ENCODE data around the gene RNPS1.

Gene RNPS1

GRCh38 chr16:2282262-2282661, 14.3 kb upstream of the RNPS1 start:
- no peak overlapping the region for H3K4me3 ChIP-seq (ENCODE audit: low read depth, low read length)
- TF ChIP-seq, protein P1, sequence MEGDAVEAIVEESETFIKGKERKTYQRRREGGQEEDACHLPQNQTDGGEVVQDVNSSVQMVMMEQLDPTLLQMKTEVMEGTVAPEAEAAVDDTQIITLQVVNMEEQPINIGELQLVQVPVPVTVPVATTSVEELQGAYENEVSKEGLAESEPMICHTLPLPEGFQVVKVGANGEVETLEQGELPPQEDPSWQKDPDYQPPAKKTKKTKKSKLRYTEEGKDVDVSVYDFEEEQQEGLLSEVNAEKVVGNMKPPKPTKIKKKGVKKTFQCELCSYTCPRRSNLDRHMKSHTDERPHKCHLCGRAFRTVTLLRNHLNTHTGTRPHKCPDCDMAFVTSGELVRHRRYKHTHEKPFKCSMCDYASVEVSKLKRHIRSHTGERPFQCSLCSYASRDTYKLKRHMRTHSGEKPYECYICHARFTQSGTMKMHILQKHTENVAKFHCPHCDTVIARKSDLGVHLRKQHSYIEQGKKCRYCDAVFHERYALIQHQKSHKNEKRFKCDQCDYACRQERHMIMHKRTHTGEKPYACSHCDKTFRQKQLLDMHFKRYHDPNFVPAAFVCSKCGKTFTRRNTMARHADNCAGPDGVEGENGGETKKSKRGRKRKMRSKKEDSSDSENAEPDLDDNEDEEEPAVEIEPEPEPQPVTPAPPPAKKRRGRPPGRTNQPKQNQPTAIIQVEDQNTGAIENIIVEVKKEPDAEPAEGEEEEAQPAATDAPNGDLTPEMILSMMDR (IDR thresholded peaks at IDR 0.05; ENCODE audit: borderline replicate concordance, insufficient read depth, low read depth, low read length) = no peak

DNA sequence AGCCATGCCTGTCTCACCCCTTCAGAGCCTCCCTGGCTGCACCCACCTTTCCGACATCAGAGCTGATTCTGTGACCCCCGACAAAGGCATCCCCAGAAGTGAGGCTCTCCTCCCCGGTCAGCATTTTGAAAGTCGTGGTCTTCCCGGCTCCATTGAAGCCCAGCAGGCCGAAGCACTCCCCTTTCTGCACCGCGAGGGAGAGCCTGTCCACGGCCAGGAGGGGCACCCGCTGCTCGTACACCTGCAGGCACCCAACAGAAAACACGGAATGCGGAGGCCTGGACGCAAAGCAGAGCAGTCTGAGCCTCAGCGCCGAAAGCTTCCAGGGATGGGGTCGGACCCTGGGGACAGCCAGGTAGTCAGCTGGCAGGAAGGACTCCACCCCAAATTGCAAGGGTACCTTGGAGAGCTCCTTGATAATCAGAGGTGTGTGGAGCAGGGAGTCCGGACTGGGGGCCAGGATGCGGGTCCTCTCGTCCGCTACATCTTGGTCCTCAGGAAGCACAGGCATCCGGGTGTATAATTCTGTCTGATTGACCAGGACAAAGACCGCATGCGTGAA, 13.1 kb upstream of the RNPS1 start:
- TF ChIP-seq, protein P1 (IDR thresholded peaks at IDR 0.05; ENCODE audit: borderline replicate concordance, insufficient read depth, low read depth, low read length) = no peak
- no peak overlapping the region for H3K4me3 ChIP-seq (ENCODE audit: low read depth, low read length)

DNA sequence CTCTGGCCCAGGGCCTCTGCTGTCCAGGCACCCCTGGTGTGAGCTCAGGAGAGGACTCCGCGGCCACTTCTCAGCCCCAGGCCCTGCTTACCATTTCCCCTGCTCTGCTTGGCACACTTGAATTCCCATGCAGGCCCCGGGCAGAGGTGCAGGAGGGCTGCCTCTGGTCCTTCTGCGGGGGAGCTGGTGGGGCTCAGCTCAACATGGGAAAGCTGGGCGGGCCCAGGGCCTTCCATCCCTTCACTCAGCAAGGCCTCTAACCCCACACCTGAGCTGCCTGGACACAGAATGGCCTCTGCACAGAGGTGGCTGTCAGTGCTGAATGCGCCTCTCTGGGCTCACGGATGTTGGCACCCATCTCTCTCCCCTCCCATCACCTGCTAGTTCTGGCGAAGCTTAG, 12.5 kb upstream of the RNPS1 start:
- TF ChIP-seq, protein P1 (IDR thresholded peaks at IDR 0.05; ENCODE audit: borderline replicate concordance, insufficient read depth, low read depth, low read length) = no peak
- H3K4me3 ChIP-seq (ENCODE audit: low read depth, low read length) = no peak overlapping the region

DNA sequence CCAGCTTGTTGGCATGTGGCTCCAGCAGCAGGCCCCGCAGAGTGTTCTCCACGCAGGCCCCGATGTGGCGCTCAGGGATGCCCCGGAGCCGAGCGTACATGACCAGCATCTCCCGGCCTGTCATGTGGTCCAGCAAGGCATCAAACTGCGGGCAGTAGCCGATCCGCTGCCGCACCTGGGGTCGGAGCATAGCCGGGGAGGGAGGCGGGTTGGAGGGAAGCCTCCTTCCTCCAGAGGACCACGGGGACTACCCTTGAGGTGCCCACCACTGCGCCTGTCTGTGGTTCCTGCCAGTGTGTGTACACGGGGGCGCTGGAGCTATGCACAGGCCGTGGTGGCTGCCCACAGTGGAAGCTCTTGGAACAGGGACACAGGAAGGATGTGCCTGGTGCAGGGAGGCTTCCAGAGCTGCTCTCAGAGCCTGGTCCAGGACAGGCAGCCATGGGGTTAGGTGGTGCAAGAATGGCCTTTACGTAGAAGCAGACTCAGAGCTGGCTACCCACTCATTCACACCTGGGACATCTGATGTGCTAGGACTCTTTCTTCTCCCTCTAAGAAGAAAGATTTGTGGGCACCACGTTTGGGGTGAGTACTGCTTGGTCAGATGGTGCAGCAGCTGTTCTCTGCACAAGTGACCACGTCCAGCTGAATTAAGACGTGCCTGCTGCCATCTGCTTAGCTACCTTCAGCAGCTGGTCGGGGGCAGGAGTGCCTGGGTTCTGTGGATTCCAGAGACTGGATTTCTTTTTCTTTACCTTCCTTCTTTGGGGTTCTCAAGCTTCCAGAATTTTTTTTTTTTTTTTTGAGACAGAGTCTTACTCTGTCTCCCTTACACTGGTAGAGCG, 11.3 kb upstream of the RNPS1 start:
- TF ChIP-seq, protein P1 (IDR thresholded peaks at IDR 0.05; ENCODE audit: borderline replicate concordance, insufficient read depth, low read depth, low read length) = no peak
- no peak overlapping the region for H3K4me3 ChIP-seq (ENCODE audit: low read depth, low read length)

DNA sequence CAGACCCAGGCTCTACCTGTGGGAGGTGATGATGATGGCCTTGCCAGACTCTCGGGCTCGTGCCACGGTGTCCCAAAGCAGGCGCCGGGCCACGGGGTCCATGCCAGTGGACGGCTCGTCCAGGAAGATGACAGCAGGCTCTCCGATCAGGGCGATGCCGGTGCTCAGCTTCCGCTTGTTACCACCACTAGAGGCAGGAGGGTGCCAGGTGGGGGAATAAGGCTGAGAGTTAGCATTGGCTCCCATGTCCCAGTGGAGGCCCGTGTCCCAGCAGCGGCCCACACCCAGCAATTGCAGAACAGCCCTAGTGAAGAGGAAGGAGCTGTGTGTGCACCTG, 10.3 kb upstream of the RNPS1 start:
- TF ChIP-seq, protein P1 (IDR thresholded peaks at IDR 0.05; ENCODE audit: borderline replicate concordance, insufficient read depth, low read depth, low read length) = no peak
- H3K4me3 ChIP-seq (ENCODE audit: low read depth, low read length) = no peak overlapping the region

DNA sequence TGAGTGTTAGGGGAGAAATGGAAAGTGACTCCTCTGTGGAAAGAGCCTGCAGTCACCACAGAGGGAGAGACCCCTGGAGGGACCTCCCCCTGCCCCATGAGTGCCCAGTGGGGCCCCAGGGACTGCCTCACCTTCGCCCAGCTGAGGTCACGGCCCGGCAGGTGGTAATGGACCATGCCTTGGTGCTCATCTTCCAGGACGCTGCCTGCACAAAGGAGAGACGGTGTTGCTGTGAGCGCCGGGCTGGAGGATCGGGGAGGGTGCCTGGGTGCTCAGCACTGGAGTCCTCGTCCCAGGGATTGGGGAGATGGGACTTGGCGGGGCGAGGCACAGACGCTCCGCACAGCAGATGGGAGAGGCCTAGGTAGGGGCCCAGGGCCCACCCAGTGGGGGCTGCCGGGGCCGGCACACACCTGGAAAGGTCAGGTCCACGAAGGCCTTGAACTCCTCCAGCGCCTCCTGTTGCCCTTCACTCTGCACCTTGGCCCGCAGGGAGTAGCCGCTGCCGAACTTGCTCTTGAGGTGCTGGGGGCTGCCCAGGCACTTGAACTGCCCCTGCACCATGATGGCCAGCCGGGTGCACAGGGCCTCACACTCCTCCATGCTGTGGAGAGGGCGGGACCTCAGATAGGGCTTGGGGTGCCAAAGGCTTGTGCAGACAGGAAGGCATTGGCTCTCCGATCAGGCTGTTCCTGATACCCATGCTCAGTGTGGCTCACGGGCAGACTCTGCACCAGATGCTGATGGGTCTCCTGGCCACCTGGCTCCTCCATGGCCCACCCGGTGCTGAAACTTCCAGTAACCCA, 9.7 kb upstream of the RNPS1 start:
- H3K4me3 ChIP-seq (ENCODE audit: low read depth, low read length) = no peak overlapping the region
- TF ChIP-seq, protein P1 (IDR thresholded peaks at IDR 0.05; ENCODE audit: borderline replicate concordance, insufficient read depth, low read depth, low read length) = no peak
